Measurements from ENCODE around the gene C11orf97.
"Not testable (repeated sequence)": the region's sequence is repeated elsewhere in the genome, so short reads cannot be mapped to it uniquely, and the experiment has no call there.

C11orf97 gene, protein sequence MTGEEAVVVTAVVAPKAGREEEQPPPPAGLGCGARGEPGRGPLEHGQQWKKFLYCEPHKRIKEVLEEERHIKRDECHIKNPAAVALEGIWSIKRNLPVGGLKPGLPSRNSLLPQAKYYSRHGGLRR

DNA sequence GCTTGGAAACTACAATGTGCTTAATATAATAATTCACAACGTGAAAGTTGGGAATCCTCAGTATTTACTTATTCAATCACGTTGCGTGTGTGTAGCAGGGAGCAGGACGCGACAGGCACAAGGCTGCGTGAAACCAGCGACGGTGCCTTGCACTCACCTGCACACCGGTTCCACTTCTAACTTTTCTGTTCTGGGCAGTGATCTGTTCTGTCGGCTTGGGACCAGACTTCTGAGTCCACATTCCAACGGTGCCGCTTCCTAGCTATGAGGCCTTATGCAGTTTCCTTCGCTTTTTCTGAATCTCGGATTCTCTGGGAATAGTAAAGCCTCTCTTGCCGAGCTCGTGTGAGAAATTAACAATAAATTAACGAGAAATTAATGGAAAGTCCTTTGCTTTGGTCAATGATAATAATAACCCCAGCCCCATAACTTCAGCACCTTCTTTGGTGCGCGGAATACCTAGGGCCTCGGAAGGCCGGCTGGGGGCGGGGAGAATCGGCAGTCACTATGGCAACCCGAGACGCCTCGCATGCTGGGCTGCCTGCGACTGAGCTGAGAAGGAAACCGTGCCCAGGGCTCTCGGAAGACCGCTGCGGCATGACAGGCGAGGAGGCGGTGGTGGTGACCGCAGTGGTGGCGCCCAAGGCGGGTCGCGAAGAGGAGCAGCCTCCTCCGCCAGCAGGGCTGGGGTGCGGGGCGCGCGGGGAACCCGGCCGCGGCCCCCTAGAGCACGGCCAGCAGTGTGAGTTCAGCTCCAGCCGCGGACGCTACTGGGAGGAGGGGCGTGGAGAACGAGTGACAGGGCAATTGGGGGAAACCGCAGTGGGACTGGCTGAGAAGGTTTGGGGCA is at the start of gene C11orf97:
C11orf97 (plus strand) TSS at position 530 of the 850 bp plus-strand sequence; CDS start at position 598, 68 bp downstream.
- DNase-seq: no peak

DNA sequence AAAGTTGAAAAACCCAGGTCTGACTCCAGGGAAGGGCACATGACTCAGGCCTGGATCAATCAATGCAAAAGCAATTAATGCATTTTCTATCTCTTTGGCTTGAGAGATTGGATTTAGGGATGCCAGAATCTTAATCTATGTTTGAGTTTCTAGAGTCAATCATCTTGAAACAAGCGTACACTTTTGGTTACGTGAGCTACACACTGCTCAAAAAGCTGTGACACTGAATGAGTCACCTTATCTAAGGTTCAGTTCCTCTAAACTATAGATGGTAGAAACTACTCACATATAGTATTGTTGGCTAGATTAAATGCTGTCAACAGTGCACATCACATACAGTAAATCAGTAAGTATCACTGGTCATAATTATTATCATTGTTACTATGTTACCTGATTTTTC is 42.8 kb upstream of the C11orf97 start:
- DNase-seq: no peak

DNA sequence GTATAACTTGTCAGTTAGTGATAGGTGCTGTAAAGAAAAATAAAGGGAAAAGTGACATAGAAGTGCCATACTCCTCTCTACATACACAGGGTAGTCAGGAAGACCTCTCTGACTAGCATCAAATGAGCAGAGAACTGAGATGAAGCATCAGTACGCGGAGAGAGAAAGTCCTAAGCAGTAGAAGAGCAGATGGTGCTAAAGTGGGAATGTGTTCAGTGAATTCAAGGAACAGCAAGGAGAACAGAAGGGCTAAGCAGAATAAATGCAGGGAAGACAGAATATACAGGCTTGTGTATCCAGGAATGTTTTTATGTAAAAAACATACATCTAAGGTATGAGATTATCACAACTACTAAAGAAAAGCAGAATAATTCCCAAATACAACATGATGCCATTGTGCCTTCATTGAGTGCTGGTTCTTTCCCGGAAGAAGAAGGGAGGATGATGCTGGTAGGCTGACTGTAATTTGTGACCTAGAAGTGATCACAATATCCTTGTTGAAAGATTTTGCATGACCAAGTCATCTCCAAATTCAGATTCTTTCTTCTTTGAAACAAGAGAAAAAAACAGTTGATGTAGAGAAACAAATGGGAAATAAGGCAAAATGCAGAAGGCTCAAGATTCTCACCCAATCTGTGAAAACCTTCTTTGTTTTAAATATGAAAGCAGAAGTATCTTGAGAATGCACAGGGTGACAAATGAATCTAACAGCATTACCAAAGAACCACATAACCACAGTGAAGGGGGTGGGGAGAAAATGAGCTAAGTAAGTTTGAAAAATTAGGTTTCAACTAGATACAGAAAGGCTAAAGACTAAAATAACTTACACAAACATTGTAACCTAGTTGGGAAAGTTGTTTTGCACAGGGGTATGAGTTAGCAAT is 39.1 kb upstream of the C11orf97 start:
- no peak for DNase-seq

DNA sequence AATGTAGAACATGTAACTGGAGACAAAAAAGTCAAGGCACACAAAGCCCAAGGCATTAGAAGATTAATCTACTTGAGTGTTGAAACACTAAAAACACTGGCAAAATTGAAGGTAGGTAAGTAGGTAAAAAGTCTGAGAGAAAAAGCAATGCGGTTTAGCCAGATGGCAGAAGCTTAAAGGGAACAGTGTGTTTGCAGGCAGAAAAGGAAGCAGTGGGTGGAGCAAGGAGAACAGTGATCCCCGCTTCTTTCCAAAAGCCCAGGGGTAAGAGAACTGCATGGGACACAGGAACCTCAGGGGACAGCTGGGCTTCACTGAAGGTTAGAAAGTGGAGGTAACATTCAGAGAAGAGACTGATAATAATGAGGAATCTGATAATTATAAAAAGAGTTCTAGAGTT is 34.6 kb upstream of the C11orf97 start:
- DNase-seq: no peak

DNA sequence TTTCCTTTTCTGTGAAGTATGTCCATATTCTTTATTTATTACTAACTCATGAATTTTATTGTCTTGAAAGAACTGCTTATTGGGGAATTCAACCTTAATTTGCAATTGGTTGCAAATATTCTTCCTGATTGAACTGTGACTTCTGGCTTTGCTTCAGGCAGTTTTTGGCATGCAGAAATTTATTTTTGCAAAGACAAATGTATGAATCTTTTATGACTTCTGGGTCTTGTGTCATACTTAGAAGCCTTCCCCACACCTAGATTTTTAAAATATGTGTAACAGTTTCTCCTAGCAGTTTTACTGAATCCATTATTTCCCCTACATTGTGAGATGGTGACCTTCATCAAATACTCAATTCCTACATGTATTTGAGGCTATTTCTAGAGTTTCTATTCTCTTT is 30.9 kb upstream of the C11orf97 start:
- no peak for DNase-seq

DNA sequence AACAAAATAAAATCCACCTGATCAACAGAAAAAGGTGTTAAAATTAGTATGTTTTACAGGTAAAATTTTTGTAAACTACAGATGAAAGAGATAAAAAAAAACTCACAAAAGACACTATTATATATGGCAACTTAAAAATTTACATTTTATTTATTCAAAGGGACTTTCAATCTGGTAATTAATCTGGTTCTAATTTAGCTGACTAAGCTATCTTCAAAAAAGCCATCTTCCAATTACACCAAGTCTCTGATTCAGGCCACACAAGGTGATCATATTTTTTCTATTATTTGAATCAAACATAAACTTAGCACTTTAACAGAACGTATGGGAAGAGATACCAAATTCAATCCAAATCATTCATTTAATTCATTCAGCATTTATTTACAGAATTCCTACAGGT is 26.2 kb upstream of the C11orf97 start:
- no peak for DNase-seq

DNA sequence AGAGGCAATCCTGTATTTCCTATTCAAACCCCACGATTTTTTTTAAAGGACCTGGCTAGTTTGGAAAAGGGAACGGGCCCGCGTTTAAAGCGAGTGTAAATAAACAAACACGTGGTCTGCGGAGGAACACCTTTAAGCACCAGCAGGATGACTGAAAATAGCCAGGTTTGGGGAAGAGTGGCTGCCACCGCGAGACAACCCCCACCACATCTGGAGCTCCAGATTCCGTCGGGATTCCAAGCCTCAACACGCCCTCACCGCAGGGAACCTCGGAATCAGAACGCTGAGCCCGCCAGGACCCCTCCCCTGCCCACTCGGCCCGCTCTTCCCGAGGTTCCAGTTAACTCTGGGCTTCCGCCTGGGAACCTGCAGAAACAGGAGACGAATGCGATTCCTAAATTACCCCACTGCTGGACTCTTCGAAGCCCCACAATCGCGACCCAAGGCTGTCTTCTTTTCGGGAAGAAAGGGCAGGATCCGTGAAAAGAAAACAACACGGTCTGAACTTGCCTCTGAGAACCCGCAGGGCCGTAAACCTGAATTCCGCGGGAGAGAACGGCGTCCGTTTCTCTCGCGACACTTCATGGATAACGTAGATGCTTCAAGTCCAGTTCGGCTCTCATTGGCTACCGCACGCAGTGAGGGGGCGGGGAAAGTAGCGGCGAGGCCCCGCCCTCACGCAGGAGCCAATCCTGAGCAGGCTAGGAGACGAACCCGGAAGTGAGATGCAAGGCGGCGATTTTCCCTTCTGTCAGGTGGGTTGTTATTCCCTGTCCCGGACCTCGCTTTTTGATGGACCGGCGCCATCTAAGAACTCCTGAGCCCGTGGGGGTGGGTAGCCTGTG is 18.8 kb upstream of the C11orf97 start, which contains the start of the genes ANKRD49 and MRE11:
ANKRD49 (plus strand) TSS at position 704 of the 845 bp plus-strand sequence. CDS start 2,710 bp downstream, outside the sequence.
MRE11 (minus strand) TSS at position 564 of the 845 bp plus-strand sequence. CDS start 1,043 bp downstream, outside the sequence.
- DNase-seq: peak; percentile 64

DNA sequence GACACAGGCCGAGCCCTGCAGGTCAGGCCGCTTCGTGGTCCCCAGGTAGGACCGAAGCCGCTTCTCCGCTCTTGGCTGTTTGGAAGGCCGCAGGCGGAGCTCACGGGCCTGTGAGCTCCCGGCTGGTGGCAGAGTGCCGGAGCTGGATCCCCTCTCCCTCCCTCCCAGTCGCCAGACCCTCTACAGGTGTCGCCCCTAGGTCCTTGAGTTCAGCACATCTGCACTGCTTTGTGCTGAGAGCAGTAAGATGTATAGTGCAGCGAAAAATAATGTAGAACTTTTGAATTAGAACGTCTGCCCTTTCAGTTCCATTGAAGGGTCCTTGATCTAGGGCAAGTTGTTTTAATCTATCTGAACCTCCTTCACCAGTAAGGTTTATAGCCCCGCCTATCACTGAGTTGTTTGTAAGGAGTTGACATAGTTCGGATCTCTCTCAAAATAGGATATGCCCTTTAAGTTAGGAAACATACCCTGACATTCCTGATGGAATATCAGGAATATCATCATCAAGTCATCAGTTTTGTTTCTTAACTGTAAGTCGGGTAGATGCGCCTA is 18.1 kb upstream of the C11orf97 start:
- no peak for DNase-seq

DNA sequence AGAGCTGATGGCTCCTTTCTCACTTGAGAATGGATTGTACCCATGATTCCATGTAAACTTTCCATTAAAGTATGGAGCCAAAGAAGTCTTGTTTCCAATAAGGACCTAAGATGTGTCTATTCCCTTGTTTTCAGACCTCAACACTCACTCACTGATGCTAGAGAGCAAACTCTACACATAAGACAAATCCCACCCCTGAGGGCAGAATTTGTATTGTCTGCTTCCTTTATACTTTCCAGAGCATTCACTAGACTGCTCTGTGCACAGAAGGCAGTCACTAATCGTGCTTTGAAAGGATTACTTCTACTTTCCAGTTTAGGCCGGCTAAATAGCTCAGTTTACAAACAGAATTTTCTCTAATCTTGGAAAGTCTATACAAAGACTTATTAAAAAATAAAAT is 12.1 kb upstream of the C11orf97 start:
- no peak for DNase-seq

DNA sequence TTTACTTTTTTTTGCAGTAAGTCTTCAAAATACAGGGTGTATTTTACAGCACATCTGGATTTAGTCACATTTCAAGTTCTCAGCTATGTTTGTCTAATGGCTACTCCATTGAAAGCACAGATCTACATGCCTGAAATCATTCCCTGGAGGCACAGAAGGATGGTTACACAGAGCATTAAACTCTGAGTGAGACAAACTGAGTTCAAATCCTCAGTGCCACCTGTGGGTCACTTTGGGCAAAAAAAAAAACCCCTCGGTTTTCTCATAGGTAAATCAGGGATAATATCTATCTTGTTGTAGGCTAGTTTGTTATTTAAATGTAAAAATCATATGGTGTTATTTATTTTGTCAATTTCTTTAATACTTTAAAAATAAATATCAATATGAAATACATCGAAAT is 10.7 kb upstream of the C11orf97 start:
- no peak for DNase-seq

DNA sequence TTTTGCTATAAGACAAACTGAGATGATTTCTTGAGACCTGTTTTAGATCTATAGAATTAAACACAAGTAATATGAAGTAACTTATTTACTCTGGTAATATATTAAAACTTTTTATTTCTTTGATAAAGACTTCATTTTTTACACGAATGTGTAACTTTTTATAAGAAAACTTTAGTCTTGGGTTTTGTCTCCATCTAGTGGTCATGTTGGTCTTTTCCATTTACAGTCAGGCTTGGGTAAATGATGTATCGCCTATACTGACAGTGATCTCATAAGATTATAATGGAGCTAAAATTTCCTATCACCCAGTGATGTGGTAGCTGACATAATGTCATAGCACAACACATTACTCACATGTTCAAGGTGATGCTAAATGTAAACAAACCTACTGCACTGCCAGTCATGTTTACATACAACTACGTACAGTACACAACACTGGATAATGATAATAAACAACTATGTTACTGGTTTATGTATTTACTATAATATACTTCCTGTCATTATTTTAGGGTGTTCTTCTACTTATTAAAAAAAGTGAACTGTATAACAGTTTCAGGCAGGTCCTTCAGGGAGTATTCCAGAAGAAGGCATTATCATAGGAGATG is 7.5 kb upstream of the C11orf97 start:
- peak; percentile 9 for DNase-seq

DNA sequence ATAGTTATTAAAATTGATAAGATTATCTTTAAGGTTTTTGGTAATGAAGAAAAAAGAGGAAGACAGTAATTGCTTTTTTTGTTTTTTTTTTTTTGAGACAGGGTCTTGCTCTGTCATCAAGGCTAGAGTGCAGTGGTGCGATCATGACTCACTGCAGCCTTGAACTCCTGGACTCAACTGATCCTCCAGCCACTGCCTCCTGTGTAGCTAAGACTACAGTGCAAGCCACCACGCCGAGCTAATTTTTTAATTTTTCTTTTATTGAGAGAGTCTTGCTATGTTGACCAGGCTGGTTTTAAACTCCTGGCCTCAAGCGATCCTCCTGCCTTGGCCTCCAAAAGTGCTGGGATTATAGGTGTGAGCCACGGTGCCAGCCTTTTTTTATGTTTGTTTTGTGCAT is 5.7 kb upstream of the C11orf97 start:
- DNase-seq: not testable (repeated sequence)

DNA sequence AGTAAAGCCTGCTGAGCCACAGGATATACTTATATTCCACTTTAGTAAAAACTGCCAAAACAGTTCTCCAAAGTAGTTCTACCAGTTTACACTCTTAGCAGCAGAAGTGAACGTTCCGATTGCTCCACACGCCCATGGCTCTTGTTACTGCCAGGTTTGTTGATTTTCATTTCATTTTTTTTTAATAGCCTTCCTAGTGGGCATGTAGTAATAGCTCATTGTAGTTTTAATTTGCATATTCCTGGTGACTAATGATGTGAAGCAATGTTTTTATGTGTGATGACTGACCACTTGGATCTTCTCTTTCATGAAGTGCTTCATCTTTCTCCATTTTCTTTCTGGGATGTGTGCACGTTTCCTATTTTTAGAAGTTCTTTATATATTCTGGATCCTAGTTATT is 4.8 kb upstream of the C11orf97 start:
- DNase-seq: no peak

DNA sequence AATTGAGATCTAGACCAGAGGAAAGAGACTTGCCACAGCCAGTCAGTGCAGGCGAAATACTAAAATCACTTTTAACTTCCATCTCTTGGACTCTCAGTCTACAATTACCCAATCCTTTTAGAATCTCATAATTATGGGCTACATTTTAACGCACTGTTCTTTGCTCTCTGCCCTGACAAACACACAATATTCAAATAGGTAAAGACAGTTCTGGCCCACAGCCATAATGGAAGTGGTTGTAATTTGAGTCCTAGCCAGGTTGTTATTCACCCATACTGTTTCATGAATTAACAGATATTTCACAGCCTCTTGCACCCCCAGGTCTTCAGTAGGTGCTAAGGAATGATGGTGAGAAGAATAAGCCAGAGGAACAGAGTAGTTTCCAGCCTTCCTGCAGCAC is 830 bp downstream of the C11orf97 start:
- no peak for DNase-seq

DNA sequence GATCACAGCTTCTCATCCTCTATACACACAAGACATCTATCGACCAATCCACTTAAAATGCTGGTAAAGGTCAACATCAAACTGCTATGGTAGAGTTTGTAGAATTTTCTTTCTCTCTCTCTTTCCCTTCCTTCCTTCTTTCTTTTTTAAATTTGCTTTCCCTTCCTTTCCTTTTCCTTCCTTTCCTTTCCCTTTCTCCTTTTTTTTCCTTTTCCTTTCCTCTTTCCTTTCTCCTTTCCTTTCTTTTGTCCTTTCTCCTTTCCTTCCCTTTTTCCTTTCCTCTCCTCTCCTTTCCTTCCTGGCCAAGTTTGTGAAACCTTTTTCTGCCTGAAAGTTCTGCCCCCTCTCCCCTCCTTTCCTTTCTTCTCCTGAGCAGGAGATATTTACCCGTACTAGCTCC is 3.1 kb downstream of the C11orf97 start:
- DNase-seq: no peak

DNA sequence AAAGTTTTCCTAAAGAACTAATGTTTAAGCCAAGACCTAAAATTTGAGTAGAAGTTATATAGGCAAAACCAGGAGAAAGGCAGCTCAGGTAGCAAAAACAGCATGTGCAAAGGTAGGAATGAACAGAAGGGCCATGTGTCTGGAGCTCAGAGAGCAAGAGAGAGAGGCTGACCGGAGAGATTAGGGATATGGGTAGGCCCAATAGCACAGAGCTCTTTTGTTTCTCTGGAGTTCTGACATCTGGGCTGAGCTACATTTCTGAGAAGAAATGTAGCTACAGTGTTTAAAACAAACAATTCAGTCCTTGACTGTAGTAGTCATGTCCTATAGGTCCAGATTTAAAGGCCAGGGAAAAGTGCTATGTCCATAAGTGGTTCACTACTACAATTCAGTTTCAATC is 4.5 kb downstream of the C11orf97 start:
- DNase-seq: no peak

DNA sequence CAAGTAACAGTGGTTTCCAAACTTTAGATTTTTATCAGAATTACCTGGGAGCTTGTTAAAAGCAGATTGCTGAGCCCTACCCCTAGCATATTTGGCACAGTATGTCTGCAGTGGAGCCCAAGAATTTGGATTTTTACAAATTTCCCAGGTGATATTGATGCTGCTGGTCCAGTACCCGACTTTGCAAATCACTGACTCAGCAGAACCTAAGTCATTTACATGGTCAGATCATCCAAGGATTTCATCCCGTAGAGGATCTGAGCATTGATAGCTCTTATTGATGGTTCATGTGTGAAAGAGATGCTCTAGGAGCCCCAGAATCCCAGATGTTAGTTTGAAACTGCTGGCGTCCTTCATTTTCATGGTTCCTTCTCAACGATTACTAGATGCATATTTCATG is 6.0 kb downstream of the C11orf97 start:
- no peak for DNase-seq

DNA sequence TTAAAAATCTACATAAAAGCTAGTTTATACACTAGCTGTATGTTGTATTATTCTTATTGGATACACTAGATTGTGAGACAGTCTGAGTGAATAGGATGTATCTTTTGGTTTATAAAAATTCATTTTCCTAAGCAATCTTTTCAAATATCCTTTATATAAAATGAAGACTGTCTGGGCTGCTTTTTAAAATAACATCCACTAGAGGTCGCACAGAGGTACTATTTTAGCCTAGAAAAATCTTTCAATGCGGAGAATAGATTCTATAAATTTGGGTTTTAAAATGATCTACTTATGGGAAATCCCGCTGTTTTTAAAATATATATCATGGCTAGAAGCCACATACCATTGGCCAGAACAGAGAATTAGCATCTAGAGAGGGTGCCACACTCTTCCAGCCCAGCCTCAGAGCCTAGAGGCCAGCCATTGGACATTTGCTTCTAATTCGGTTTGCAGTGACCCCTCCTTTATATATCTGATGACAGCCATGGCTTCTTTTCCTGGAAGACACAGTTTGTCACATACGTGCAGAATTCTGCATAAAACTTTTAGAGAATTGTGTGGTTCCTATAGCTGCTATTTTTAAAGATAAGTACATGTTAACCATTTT is 7.3 kb downstream of the C11orf97 start:
- DNase-seq: no peak

DNA sequence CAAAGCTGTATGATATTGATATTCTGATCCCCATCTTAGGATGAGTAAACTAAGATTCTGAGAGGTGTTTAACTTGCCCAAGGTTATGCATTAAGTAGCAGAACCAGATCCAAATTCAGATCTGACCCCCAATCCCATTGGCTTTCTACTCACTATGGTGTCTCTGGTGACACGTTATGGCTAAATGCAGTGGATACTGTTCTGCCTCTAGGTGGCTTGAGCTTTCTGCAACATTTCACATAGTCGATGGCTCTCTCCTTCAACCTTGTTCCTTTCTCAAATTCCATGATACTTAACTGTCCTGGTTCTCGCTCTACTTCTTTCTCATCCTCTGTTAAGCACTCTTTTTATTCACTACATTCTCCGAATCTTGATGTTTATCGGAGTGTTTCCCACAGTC is 9.4 kb downstream of the C11orf97 start:
- no peak for DNase-seq

DNA sequence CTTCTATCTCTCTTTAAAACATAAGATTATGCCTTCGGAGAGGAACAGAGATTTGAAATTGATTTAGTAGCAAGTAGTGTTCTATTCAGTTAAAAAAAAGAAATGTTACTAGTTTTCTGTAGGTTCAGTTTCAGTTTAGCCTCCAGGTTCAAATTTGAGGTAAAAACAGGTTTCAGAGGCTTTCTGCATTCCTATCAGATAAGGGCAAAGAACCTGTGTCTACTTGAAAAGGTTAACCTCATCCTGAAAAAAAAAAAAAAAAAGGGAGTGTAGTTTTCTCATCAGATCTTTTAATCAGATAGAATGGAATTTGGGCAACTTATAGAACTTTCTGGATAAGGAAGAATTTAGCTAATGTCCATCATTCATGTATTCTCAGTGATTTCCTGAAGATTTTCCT is 12.1 kb downstream of the C11orf97 start:
- DNase-seq: no peak

Data from NCI-H1694 treated with DMSO at 0.1 percent for 48 hours (cell line).